HG03045 (cell line): ENCODE measurements around the gene SPTLC2.
"Not testable (repeated sequence)": the region's sequence is repeated elsewhere in the genome, so short reads cannot be mapped to it uniquely, and the experiment has no call there.

Experiments
- ATAC-seq: cut with Tn5 transposase; IDR thresholded peaks from one replicate; pipeline ENCODE4 v1.9.1; 2021; ENCODE audit warnings: mild to moderate bottlenecking, moderate library complexity; ENCODE audit not compliant: unreplicated experiment

Gene SPTLC2

DNA sequence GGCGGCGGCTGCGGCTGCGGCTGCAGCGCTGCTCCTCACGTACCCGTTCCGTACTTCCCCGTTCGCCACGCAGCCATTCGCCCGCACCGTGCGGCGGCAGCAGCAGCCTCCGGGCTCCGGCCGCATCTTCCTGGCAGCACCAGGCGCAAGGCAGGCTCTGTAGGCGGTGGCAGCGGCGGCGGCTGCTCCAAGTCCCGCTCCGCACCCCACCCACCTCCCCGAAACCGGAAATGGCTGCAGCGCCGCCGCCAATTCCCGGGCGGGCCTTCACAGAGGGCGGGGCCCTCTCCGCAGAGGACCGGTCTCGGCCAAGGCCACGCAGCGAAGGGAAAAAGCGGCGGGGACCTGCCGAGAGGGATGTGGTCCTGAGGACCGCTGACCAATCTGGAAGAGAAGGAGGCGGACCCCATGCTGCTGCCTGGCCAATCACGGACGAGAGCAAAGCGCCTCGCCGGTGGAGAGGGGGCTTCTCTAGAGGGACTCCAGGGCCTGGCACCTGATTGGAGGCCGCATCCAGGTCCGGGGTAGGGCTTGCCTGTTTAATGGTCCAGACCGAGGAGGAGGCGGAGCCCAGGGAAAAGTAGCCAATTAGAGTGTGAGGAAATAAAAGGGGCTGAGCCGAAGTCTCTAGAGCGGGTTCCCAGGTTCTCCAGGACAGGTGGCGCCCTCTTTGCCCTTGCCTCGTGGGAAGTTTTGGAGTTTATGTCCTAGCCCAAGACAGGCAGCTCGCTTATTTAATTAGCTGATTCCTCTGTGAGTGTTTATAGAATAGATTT is at the start of gene SPTLC2:
SPTLC2 (minus strand) TSS at position 184 of the 776 bp plus-strand sequence; CDS start at position 126, 58 bp downstream.
- ATAC-seq: peak; percentile 96

- ATAC-seq: no peak
Measured at GRCh38 chr14:77663293-77663692, 46.9 kb upstream of the SPTLC2 start.

DNA sequence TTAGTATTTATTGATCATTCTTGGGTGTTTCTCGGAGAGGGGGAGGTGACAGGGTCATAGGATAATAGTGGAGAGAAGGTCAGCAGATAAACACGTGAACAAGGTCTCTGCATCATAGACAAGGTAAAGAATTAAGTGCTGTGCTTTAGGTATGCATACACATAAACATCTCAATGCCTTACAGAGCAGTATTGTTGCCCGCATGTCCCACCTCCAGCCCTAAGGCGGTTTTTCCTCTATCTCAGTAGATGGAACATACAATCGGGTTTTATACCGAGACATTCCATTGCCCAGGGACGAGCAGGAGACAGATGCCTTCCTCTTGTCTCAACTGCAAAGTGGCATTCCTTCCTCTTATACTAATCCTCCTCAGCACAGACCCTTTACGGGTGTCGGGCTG is 45.1 kb upstream of the SPTLC2 start:
- ATAC-seq: not testable (repeated sequence)

GRCh38 chr14:77660754-77661153 is 44.3 kb upstream of the SPTLC2 start:
- ATAC-seq: no peak

DNA sequence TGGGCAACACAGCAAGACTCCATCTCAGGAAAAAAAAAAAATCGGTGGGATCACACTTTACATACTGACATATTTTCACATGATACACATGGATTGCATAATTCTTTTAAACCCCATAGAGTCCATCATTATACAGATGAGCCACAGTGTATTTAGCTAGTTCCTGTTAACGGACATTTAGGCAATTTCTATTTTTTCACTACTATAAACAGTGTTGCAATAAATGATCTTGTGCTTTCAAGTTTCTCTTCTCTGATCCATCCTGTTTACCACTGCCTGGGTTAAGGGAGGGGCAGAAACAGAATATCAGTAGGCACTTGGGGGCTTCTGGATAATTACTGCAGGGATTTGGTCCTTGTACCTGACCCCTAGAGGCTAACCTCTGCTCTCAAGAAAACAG is 43.4 kb upstream of the SPTLC2 start:
- ATAC-seq: no peak

- ATAC-seq: no peak
Measured at GRCh38 chr14:77657280-77657679, 40.8 kb upstream of the SPTLC2 start.

GRCh38 chr14:77654001-77654441 is 37.6 kb upstream of the SPTLC2 start:
- no peak for ATAC-seq

DNA sequence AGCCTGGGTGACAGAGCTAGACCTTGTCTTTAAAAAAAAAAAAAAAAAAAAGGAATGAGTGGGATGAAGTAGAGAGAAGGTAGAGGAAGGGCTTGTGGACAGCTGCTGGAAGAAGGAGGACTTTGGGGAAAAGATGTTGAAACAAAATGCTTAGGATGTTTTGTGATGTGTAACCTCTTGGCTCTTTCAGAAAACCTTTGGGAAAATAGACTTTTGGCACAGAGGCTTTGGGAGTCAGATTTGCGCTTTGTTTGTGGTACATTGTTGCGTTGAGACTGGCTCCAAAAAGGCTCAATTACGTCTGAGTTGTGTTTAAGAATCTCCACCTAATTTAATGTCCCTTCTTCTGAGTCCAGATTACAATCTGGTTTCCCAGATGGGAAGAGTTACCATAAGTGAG is 32.9 kb upstream of the SPTLC2 start:
- no peak for ATAC-seq

DNA sequence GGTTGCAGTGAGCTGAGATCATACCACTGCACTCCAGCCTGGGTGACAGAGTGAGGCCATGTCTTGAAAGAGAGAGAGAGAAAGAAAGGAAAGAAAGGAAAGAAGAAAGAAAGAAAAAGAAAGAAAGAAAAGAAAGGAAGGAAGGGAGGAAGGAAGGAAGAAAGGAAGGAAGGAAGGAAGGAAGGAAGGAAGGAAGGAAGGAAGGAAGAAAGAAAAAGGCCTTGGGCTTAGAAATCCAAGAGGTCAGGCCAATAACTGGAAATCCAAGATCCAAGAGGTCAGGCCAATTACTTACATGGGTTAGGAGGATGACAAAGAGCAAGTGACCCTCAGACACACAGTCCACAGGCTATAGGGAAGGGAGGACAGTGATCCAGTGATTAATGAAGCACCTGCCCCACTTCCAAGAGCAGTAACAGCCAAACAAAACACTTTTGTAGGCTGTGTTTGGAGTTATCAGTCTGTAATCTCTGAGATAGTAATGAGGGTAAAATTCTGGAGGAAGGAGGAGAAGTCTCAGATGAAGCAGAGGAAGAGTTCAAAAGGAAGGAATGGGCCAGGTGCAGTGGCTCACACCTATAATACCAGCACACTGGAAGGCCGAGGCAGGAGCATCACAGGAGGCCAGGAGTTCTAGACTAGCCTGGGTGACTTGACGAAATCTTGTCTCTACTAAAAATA is 32.2 kb upstream of the SPTLC2 start:
- no peak for ATAC-seq

GRCh38 chr14:77647853-77648252 is 31.4 kb upstream of the SPTLC2 start:
- ATAC-seq: no peak

- no peak for ATAC-seq
Measured at GRCh38 chr14:77646907-77647306, 30.5 kb upstream of the SPTLC2 start.

DNA sequence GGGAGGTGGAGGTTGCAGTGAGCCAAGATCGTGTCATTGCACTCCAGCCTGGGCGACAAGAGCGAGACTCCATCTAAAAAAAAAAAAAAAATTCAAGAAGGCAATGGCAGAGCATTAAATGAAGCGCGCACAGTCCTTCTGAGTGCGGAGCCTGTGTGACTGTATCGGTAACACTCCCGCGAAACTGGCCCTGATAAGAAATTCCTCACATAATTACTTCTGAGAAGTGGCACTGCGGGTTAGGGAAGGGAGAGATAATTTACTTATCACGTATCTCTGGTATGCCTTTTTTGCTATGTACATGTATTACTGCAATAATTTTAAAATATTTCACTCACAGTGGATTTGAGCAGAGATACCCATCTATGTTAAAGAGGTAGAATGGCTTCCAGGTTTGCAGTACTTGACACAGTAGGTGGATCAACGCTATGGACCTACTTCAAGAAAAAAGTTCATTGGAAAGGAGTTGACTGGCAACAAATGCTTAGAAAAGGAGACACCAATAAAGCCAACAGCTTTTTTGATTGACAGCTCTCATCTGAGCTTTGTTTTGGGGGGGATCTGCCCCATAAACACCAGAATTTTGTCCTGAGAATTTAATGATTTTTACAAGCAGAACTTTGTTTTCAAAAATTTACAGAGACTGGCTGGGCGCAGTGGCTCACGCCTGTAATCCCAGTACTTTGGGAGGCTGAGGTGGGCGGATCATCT is 29.2 kb upstream of the SPTLC2 start:
- ATAC-seq: no peak

DNA sequence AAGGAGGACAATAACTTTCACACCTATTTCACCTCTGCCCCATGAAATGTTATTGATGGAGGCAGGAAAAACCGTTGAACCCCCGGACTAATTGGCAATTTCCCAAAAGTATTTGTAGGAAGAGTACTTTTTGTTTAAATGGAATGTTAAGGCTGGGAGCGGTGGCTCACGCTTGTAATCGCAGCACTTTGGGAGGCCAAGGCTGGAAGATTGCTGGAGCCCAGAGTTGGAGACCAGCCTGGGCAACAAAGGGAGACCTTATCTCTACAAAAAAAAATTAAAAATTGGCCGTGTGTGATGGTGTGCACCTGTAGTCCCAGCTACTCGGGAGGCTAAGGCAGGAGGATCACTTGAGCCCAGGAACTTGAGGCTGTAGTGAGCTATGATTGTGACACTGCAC is 26.0 kb upstream of the SPTLC2 start:
- ATAC-seq: no peak

GRCh38 chr14:77641534-77642341 is 25.3 kb upstream of the SPTLC2 start:
- peak; percentile 64 for ATAC-seq

DNA sequence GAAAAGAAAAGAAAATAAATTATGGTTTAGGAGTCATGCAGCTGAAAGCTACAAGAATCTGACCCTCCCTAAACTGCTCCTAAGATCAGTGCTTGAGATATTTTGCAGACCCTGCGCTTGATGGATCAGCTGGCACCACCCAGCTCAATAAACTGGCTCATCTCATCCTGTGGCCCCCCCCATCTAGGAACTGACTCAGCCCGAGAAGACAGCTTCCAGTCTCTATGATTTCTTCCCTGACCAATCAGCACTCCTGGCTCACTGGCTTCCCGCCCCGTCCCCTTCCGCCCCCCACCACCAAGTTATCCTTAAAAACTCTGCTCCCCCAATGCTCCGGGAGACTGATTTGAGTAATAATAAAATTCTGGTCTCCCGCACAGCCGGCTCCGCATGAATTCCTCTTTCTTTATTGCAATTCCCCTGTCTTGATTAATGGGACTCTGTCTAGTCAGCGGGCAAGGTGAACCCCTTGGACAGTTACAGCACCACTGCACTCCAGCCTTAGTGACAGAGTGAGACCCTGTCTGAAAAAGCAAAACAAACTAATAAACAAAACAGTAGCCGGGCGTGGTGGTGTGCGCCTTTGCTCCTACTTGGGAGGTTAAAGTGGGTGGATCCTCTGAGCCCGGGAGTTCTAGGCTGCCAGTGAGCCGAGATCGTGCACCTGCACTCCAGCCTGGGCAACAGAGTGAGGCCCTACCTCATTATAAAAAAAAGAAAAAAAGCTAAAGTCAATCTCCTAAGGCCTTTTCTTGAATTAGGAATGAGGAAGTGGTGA is 24.5 kb upstream of the SPTLC2 start:
- peak; percentile 18 for ATAC-seq

GRCh38 chr14:77638771-77639171 is 22.3 kb upstream of the SPTLC2 start:
- ATAC-seq: no peak

- ATAC-seq: not testable (repeated sequence)
Measured at GRCh38 chr14:77635869-77636268, 19.4 kb upstream of the SPTLC2 start.

DNA sequence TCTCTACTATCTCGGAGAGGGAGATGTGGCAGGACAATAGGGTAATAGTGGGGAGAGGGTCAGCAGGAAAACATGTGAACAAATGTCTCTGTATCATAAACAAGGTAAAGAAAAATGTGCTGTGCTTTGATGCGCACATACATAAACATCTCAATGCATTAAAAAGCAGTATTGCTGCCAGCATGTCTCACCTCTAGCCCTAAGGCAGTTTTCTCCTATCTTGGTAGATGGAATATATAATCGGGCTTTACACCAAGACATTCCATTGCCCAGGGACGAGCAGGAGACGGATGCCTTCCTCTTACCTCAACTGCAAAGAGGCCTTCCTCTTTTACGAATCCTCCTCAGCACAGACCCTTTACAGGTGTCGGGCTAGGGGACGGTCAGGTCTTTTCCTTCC is 19.0 kb upstream of the SPTLC2 start:
- ATAC-seq: not testable (repeated sequence)

DNA sequence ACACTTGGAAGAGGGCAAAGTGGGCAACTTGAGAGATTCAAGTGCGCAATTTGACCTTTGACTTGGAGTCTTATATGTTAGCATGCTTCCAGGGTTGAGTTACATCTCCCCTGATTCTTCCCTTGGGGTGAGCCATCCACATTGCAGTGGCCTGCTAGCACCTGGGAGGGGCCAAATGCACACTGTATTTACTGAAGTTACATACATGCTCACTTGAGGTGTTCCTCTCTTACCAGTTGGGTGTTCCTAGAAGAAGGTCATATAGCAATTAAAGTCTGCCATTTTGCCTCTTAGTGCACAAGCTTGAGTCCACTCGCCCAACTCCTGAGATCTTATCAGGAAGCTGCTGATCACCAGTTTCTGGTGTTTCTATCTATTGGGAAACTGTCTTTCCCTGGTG is 13.7 kb upstream of the SPTLC2 start:
- ATAC-seq: no peak

DNA sequence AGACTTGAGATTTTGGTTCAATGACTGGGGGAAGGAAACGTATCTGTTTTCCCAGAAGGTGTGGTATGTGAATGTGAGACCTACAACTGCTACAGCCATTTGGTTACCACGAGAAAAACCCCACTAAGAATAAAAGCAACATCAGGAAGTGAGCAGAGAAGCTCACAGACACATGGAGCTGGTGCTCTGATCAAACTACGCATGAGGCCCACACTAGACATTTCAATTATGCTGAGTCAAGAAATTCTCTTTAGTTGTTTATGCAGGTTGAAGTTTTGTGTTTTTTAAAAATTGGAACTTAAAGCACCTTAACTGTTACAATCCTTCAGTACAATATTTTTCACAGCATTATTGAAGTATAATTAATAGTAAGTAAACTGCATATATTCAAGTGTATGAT is 8.9 kb upstream of the SPTLC2 start:
- no peak for ATAC-seq
